Astrocyte (in vitro differentiated cells and primary cell): ENCODE data around the gene PALLD.

ENCODE experiments used
- CTCF ChIP-seq: IDR thresholded peaks from 2 replicates; pipeline ENCODE4 v1.5.1; 2011; ENCODE audit warnings: low read depth, mild to moderate bottlenecking, inconsistent platforms, low read length, moderate library complexity; ENCODE audit not compliant: insufficient read depth
- EZH2 ChIP-seq: IDR thresholded peaks from 2 replicates; pipeline ENCODE4 v1.6.1; 2012; ENCODE audit warnings: mild to moderate bottlenecking, low read length, inconsistent platforms; ENCODE audit not compliant: insufficient read depth

- TF ChIP-seq EZH2 (no peak), CTCF (no peak)
Measured at GRCh38 chr4:168609369-168609768, 112.5 kb downstream of the PALLD start.
